ENCODE measurements around the gene SSBP3. TPM values are rescaled to one million over a fixed set of nuclear protein-coding genes. Genes with fewer than 3 reads are reported as not detected.

The SSBP3 gene
- total RNA-seq, 1 experiment from 2014 or later, result 115 TPM

DNA sequence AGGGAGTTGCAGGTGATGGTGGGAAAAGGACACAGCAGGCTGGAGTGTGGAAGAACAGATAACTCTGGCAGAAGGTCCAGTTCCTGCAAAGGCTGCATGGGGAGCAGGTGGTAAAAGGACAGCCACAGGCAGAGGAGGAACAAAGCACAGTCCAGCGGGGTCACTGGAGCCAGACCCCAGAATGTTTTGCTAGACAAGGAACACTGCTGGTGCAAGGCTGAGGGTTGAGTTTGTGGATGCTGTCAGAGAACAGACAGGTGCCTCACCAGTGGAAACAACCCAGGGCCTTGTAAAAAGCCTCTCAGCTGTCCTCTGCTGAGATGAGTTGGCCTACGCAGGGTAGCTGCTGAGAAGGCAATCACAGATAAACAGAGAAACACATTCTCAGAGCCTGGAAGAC is 101.7 kb downstream of the SSBP3 start (continued):
- TF ChIP-seq, protein P1, sequence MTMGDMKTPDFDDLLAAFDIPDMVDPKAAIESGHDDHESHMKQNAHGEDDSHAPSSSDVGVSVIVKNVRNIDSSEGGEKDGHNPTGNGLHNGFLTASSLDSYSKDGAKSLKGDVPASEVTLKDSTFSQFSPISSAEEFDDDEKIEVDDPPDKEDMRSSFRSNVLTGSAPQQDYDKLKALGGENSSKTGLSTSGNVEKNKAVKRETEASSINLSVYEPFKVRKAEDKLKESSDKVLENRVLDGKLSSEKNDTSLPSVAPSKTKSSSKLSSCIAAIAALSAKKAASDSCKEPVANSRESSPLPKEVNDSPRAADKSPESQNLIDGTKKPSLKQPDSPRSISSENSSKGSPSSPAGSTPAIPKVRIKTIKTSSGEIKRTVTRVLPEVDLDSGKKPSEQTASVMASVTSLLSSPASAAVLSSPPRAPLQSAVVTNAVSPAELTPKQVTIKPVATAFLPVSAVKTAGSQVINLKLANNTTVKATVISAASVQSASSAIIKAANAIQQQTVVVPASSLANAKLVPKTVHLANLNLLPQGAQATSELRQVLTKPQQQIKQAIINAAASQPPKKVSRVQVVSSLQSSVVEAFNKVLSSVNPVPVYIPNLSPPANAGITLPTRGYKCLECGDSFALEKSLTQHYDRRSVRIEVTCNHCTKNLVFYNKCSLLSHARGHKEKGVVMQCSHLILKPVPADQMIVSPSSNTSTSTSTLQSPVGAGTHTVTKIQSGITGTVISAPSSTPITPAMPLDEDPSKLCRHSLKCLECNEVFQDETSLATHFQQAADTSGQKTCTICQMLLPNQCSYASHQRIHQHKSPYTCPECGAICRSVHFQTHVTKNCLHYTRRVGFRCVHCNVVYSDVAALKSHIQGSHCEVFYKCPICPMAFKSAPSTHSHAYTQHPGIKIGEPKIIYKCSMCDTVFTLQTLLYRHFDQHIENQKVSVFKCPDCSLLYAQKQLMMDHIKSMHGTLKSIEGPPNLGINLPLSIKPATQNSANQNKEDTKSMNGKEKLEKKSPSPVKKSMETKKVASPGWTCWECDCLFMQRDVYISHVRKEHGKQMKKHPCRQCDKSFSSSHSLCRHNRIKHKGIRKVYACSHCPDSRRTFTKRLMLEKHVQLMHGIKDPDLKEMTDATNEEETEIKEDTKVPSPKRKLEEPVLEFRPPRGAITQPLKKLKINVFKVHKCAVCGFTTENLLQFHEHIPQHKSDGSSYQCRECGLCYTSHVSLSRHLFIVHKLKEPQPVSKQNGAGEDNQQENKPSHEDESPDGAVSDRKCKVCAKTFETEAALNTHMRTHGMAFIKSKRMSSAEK (CRISPR knock-in tag; IDR thresholded peaks at IDR 0.05; ENCODE audit: borderline replicate concordance), result no peak
- TF ChIP-seq ETV6 (CRISPR knock-in tag; IDR thresholded peaks at IDR 0.05), result no peak
- TF ChIP-seq ZNF232 (CRISPR knock-in tag; IDR thresholded peaks at IDR 0.05), result no peak

DNA sequence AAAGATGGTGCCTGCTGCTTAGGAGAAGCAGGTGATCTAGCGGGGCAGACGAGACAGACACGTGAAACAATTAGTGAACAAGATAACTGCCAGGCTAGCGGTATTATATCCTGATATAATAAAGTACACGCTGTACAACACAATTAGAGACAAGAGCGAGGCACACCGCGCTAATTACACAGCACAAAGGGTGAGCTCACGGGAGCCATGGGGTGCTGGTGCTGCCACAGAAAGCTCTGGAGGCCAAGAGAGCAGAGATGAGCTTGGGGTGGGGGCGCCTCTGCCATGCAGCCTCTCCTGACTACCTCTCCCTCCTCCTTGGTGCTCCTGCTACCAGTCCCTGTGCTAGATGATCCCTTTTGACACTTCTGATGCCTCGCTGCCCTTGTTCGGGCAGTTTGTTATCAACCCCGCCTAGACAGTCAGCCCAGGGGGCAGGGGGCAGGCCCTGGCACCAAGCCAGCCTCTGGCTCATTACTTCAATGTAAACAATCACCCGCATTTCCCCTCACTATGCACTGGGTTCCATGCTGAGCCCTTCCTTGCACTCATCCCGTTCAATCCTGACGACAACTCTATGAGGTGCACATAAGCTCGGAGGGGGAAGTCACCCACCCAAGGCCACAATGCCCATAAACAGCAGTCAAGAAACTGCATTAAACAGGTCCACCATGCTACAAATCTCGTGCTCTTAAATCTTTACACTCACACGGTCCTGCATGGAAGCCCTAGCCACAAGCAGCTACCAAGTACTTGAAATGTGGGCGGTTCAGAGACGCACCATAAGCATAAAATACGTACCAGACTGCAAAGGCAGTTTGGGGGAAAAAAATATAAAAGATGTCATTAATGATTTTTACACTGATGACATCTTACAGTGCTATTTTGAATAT is 103.0 kb downstream of the SSBP3 start:
- Mint-ChIP-seq H3K4me3 (no peak overlapping the region), H3K27ac (peak overlapping the region; percentile 77), H3K9me3 (no peaks in the 10 kb centered on the region), H3K27me3 (ENCODE audit: low read depth) (no peaks in the 10 kb centered on the region), H3K36me3 (no peaks in the 10 kb centered on the region), H3K4me1 (peaks cover 92% of the 10 kb centered on the region)
- ATAC-seq (no peak), DNase-seq (ENCODE audit: low spot score) (no peak)
- ChIA-PET CTCF (interaction anchor here (0.8 to 1.1 kb wide), 3 partner anchors 12 to 28 kb away, joined by 3 read pairs; no protein-coding TSS in a partner anchor), POLR2A (no interaction called here)
- no peak for TF ChIP-seq NFATC4 (CRISPR knock-in tag; IDR thresholded peaks at IDR 0.05)
- no peak for TF ChIP-seq SOX15 (CRISPR knock-in tag; IDR thresholded peaks at IDR 0.05)
- TF ChIP-seq, protein P2, sequence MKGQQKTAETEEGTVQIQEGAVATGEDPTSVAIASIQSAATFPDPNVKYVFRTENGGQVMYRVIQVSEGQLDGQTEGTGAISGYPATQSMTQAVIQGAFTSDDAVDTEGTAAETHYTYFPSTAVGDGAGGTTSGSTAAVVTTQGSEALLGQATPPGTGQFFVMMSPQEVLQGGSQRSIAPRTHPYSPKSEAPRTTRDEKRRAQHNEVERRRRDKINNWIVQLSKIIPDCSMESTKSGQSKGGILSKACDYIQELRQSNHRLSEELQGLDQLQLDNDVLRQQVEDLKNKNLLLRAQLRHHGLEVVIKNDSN (CRISPR knock-in tag; IDR thresholded peaks at IDR 0.05), result no peak
- TF ChIP-seq ELF4 (CRISPR knock-in tag; IDR thresholded peaks at IDR 0.05; ENCODE audit: low read depth), result no peak
- TF ChIP-seq ATF1 (CRISPR knock-in tag; IDR thresholded peaks at IDR 0.05), result no peak
- TF ChIP-seq, protein P3, sequence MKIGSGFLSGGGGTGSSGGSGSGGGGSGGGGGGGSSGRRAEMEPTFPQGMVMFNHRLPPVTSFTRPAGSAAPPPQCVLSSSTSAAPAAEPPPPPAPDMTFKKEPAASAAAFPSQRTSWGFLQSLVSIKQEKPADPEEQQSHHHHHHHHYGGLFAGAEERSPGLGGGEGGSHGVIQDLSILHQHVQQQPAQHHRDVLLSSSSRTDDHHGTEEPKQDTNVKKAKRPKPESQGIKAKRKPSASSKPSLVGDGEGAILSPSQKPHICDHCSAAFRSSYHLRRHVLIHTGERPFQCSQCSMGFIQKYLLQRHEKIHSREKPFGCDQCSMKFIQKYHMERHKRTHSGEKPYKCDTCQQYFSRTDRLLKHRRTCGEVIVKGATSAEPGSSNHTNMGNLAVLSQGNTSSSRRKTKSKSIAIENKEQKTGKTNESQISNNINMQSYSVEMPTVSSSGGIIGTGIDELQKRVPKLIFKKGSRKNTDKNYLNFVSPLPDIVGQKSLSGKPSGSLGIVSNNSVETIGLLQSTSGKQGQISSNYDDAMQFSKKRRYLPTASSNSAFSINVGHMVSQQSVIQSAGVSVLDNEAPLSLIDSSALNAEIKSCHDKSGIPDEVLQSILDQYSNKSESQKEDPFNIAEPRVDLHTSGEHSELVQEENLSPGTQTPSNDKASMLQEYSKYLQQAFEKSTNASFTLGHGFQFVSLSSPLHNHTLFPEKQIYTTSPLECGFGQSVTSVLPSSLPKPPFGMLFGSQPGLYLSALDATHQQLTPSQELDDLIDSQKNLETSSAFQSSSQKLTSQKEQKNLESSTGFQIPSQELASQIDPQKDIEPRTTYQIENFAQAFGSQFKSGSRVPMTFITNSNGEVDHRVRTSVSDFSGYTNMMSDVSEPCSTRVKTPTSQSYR (CRISPR knock-in tag; IDR thresholded peaks at IDR 0.05), result no peak
- TF ChIP-seq TEAD4 (CRISPR knock-in tag; IDR thresholded peaks at IDR 0.05), result no peak

DNA sequence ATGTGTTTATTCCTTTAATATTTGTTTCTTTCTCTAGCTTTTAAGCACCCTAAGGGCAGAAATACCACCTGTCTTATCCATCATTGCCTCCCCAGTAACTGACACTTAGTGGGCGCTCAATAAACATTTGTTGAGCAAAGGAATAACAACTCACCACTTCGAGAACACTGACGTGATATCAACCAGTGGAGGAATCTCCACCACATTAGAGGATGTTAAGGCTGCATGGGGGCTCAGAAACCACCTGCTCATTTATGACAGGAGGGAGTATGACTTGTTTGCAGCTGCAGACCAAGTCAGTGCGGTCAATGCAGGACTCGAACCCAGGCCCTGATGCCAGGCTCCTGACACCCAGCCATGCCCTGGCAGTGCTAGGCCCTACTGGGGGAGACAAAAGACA is 103.6 kb downstream of the SSBP3 start:
- H3K27me3 Mint-ChIP-seq (ENCODE audit: low read depth), result no peaks in the 10 kb centered on the region
- no peaks in the 10 kb centered on the region for H3K9me3 Mint-ChIP-seq
- ATAC-seq, result no peak
- H3K27ac Mint-ChIP-seq, result peak overlapping the region; percentile 9; the same call in 1 of the 2 replicates
- no peaks in the 10 kb centered on the region for H3K36me3 Mint-ChIP-seq
- CTCF ChIA-PET, result interaction anchor here (1.1 kb wide), 1 partner anchor 12 kb away, joined by 3 read pairs; no protein-coding TSS in a partner anchor
- TF ChIP-seq ZNF317 (CRISPR knock-in tag; IDR thresholded peaks at IDR 0.05; ENCODE audit: borderline replicate concordance, low read depth) (no peak), ZNF423 (CRISPR knock-in tag; IDR thresholded peaks at IDR 0.05) (no peak), TP53 (CRISPR knock-in tag; IDR thresholded peaks at IDR 0.05) (no peak)
- TF ChIP-seq, protein P4, sequence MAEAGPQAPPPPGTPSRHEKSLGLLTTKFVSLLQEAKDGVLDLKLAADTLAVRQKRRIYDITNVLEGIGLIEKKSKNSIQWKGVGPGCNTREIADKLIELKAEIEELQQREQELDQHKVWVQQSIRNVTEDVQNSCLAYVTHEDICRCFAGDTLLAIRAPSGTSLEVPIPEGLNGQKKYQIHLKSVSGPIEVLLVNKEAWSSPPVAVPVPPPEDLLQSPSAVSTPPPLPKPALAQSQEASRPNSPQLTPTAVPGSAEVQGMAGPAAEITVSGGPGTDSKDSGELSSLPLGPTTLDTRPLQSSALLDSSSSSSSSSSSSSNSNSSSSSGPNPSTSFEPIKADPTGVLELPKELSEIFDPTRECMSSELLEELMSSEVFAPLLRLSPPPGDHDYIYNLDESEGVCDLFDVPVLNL (CRISPR knock-in tag; IDR thresholded peaks at IDR 0.05; ENCODE audit: borderline replicate concordance, low read depth), result no peak
- peaks cover 89% of the 10 kb centered on the region for H3K4me1 Mint-ChIP-seq
- POLR2A ChIA-PET, result no interaction called here
- H3K4me3 Mint-ChIP-seq, result no peak overlapping the region
- no peak for DNase-seq (ENCODE audit: low spot score)

Measured in WTC11 (cell line).